Measurements from ENCODE around the gene LHX5.

Gene LHX5

GRCh38 chr12:113416091-113416754 is 55.4 kb downstream of the LHX5 start:
- no peak overlapping the region for H3K4me3 ChIP-seq
- in situ Hi-C loops (cut with MboI; ENCODE audit: low sequenced_read_pairs) = no loop called here
- no peaks in the 10 kb centered on the region for H3K36me3 ChIP-seq (replicated peaks)
- no peaks in the 10 kb centered on the region for H3K9me3 ChIP-seq
- DNase-seq (ENCODE audit: low spot score in 2 of 2) = no peak
- H3K27me3 ChIP-seq (ENCODE audit: low read depth) = no peaks in the 10 kb centered on the region
- peaks cover 5% of the 10 kb centered on the region; the same call in 1 of the 2 replicates for H3K4me1 ChIP-seq

- in situ Hi-C loops (cut with MboI; ENCODE audit: low sequenced_read_pairs) = no loop called here
- H3K36me3 ChIP-seq (replicated peaks) = no peaks in the 10 kb centered on the region
- H3K27me3 ChIP-seq (ENCODE audit: low read depth) = no peaks in the 10 kb centered on the region
- no peak for DNase-seq (ENCODE audit: low spot score in 2 of 2)
- H3K4me3 ChIP-seq = no peak overlapping the region
- no peaks in the 10 kb centered on the region for H3K9me3 ChIP-seq
- H3K4me1 ChIP-seq = peaks cover 5% of the 10 kb centered on the region; the same call in 1 of the 2 replicates
These were observed 57.1 kb downstream of the LHX5 start for GRCh38 chr12:113414519-113415038.

DNA sequence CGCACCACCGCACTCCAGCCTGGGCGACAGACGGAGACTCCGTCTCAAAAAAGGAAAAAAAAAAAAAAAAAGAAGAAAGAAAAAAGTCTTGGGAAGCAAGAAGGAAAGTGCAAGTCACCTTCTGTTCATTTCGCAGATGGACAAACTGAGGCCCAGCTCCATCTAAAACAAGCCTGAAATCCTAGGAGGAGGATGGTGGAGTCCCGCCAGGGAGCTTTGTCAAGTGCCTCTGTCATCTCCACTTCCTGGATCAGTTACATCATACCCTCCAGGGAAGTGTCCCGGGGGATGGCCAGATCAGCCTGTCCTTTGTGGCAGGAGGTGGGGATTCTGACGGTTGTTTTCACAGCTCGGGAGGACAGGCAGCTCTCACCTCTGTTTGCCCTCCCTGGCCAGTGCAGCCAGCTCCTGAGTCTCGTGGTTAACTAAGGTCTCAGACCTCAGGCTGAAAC is 58.2 kb downstream of the LHX5 start:
- peak in 1 of 2 experiments; percentile 44 for DNase-seq (ENCODE audit: low spot score in 2 of 2)
- Histone ChIP-seq H3K27me3 (ENCODE audit: low read depth) (no peaks in the 10 kb centered on the region), H3K36me3 (replicated peaks) (no peaks in the 10 kb centered on the region), H3K4me1 (peaks cover 5% of the 10 kb centered on the region; the same call in 1 of the 2 replicates), H3K4me3 (no peak overlapping the region), H3K9me3 (no peaks in the 10 kb centered on the region)
- in situ Hi-C loops (cut with MboI; ENCODE audit: low sequenced_read_pairs) = no loop called here

Measured in HAP-1 (cell line).